ENCODE results near the gene LORICRIN.

DNA sequence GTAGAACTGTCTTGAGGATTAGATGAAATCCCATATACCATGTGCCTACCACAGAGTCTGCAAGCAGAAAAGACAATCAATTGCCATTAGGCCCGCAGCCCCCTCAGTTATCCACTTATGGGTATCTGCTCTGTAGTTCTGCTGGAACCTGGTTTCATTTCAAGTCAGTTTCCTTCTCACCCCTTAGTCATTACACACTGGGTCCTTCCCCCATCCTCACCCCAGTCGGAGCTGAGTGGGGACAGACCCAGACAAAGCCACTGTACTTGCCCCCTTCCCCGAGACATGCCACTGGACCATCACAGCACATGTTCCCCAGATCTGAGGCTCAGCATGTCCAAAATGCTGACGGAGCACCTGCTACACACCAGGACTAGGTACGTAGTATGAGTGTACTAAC, 32.0 kb downstream of the LORICRIN start:
- TF ChIP-seq, protein P1, sequence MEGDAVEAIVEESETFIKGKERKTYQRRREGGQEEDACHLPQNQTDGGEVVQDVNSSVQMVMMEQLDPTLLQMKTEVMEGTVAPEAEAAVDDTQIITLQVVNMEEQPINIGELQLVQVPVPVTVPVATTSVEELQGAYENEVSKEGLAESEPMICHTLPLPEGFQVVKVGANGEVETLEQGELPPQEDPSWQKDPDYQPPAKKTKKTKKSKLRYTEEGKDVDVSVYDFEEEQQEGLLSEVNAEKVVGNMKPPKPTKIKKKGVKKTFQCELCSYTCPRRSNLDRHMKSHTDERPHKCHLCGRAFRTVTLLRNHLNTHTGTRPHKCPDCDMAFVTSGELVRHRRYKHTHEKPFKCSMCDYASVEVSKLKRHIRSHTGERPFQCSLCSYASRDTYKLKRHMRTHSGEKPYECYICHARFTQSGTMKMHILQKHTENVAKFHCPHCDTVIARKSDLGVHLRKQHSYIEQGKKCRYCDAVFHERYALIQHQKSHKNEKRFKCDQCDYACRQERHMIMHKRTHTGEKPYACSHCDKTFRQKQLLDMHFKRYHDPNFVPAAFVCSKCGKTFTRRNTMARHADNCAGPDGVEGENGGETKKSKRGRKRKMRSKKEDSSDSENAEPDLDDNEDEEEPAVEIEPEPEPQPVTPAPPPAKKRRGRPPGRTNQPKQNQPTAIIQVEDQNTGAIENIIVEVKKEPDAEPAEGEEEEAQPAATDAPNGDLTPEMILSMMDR (IDR thresholded peaks at IDR 0.05) = no peak
- TF ChIP-seq POLR2A (IDR thresholded peaks at IDR 0.05) = no peak
